H1 (cell line): Measurements from ENCODE around the gene ZNF362. TPM values are rescaled to one million over a fixed set of nuclear protein-coding genes. Genes with fewer than 3 reads are reported as not detected.

Experiments used
- ATF3 ChIP-seq: IDR thresholded peaks from 2 replicates; pipeline ENCODE4 v1.6.1; 2011; ENCODE audit warnings: low read depth, mild to moderate bottlenecking, low read length; ENCODE audit not compliant: insufficient read depth
- MAFK ChIP-seq: IDR thresholded peaks from 2 replicates; pipeline ENCODE4 v1.6.1; 2012; ENCODE audit warnings: low read depth, mild to moderate bottlenecking, improper control_type of control experiment, low read length
- PHF8 ChIP-seq: fragments of 200-600 bp; sonication (generic); conservative IDR thresholded peaks from 2 replicates; pipeline ENCODE4 v1.7.1; 2012; ENCODE audit warnings: low read depth, mild to moderate bottlenecking, inconsistent platforms, low read length, moderate library complexity
- POU5F1 ChIP-seq: IDR thresholded peaks from 2 replicates; pipeline ENCODE4 v1.6.1; 2011; ENCODE audit warnings: low read depth, mild to moderate bottlenecking, low read length, moderate library complexity
- TBP ChIP-seq: IDR thresholded peaks from 2 replicates; pipeline ENCODE4 v1.6.1; 2011; ENCODE audit warnings: low read depth, low read length, improper control_type of control experiment
- TEAD4 ChIP-seq: IDR thresholded peaks from 2 replicates; pipeline ENCODE4 v1.6.1; 2012; ENCODE audit warnings: low read depth, low read length, inconsistent platforms, mixed read lengths
- polyA plus RNA-seq, 7 experiments: library from polyadenylated mRNA; depleted of rRNA in 3 of 7; stranded (reverse) in 5 of 7; unstranded in 2 of 7; fragments of >200 nt in 5 of 7; fragments of 200-250 nt in 2 of 7; gene quantifications; 1 replicate in 5 of 7; 2 replicates in 1 of 7; 4 replicates in 1 of 7; pipeline versions ENCODE4 v1.2.1 to v1.2.3, GENCODE V29; 2011 to 2013; ENCODE audit warnings: missing spikeins in 2 of 7, mixed read lengths in 2 of 7
- total RNA-seq: library from RNA; stranded (reverse); fragmentation: NEBNext Ultra II Directional; extraction: Animal tissue kit (Norgen Biotek cat#: 25700); gene quantifications from 2 replicates; pipeline ENCODE4 v1.2.1, GENCODE V29; 2021
- TF ChIP-seq, protein P1 (sequence below): fragments of 300-600 bp; sonication (generic); IDR thresholded peaks from 2 replicates; pipeline ENCODE4 v1.7.1; 2012; ENCODE audit warnings: low read length, moderate library complexity, mild to moderate bottlenecking, inconsistent platforms; ENCODE audit not compliant: insufficient replicate concordance
- TF ChIP-seq, protein P2 (sequence below): IDR thresholded peaks from 2 replicates; pipeline ENCODE4 v1.6.1; 2012; ENCODE audit warnings: inconsistent platforms

The ZNF362 gene
- total and polyA plus RNA-seq, 2 of the 8 experiments (the other 6 are each of a cell fraction or from before 2014, with no cell fraction given): 24.2 to 27.8 TPM

- TF ChIP-seq, protein P1, sequence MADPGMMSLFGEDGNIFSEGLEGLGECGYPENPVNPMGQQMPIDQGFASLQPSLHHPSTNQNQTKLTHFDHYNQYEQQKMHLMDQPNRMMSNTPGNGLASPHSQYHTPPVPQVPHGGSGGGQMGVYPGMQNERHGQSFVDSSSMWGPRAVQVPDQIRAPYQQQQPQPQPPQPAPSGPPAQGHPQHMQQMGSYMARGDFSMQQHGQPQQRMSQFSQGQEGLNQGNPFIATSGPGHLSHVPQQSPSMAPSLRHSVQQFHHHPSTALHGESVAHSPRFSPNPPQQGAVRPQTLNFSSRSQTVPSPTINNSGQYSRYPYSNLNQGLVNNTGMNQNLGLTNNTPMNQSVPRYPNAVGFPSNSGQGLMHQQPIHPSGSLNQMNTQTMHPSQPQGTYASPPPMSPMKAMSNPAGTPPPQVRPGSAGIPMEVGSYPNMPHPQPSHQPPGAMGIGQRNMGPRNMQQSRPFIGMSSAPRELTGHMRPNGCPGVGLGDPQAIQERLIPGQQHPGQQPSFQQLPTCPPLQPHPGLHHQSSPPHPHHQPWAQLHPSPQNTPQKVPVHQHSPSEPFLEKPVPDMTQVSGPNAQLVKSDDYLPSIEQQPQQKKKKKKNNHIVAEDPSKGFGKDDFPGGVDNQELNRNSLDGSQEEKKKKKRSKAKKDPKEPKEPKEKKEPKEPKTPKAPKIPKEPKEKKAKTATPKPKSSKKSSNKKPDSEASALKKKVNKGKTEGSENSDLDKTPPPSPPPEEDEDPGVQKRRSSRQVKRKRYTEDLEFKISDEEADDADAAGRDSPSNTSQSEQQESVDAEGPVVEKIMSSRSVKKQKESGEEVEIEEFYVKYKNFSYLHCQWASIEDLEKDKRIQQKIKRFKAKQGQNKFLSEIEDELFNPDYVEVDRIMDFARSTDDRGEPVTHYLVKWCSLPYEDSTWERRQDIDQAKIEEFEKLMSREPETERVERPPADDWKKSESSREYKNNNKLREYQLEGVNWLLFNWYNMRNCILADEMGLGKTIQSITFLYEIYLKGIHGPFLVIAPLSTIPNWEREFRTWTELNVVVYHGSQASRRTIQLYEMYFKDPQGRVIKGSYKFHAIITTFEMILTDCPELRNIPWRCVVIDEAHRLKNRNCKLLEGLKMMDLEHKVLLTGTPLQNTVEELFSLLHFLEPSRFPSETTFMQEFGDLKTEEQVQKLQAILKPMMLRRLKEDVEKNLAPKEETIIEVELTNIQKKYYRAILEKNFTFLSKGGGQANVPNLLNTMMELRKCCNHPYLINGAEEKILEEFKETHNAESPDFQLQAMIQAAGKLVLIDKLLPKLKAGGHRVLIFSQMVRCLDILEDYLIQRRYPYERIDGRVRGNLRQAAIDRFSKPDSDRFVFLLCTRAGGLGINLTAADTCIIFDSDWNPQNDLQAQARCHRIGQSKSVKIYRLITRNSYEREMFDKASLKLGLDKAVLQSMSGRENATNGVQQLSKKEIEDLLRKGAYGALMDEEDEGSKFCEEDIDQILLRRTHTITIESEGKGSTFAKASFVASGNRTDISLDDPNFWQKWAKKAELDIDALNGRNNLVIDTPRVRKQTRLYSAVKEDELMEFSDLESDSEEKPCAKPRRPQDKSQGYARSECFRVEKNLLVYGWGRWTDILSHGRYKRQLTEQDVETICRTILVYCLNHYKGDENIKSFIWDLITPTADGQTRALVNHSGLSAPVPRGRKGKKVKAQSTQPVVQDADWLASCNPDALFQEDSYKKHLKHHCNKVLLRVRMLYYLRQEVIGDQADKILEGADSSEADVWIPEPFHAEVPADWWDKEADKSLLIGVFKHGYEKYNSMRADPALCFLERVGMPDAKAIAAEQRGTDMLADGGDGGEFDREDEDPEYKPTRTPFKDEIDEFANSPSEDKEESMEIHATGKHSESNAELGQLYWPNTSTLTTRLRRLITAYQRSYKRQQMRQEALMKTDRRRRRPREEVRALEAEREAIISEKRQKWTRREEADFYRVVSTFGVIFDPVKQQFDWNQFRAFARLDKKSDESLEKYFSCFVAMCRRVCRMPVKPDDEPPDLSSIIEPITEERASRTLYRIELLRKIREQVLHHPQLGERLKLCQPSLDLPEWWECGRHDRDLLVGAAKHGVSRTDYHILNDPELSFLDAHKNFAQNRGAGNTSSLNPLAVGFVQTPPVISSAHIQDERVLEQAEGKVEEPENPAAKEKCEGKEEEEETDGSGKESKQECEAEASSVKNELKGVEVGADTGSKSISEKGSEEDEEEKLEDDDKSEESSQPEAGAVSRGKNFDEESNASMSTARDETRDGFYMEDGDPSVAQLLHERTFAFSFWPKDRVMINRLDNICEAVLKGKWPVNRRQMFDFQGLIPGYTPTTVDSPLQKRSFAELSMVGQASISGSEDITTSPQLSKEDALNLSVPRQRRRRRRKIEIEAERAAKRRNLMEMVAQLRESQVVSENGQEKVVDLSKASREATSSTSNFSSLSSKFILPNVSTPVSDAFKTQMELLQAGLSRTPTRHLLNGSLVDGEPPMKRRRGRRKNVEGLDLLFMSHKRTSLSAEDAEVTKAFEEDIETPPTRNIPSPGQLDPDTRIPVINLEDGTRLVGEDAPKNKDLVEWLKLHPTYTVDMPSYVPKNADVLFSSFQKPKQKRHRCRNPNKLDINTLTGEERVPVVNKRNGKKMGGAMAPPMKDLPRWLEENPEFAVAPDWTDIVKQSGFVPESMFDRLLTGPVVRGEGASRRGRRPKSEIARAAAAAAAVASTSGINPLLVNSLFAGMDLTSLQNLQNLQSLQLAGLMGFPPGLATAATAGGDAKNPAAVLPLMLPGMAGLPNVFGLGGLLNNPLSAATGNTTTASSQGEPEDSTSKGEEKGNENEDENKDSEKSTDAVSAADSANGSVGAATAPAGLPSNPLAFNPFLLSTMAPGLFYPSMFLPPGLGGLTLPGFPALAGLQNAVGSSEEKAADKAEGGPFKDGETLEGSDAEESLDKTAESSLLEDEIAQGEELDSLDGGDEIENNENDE: no peak
- TF ChIP-seq TBP: no peak
- TF ChIP-seq MAFK: no peak
- TF ChIP-seq POU5F1: no peak
- TF ChIP-seq PHF8: peak; percentile 36; the same call in 1 of the 2 replicates
- no peak for TF ChIP-seq TEAD4
- TF ChIP-seq ATF3: no peak
- TF ChIP-seq, protein P2, sequence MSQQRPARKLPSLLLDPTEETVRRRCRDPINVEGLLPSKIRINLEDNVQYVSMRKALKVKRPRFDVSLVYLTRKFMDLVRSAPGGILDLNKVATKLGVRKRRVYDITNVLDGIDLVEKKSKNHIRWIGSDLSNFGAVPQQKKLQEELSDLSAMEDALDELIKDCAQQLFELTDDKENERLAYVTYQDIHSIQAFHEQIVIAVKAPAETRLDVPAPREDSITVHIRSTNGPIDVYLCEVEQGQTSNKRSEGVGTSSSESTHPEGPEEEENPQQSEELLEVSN: no peak
These were observed 92.9 kb downstream of the ZNF362 start (continued) for GRCh38 chr1:33349081-33349759.
